ENCODE data around the gene GRIK2. TPM values are rescaled to one million over a fixed set of nuclear protein-coding genes. Genes with fewer than 3 reads are reported as not detected.

Gene GRIK2
- polyA plus RNA-seq, 6 donors from 2014 or later = not detected

GRCh38 chr6:101703311-101703710 is 309.8 kb downstream of the GRIK2 start:
- peaks cover 0 to 4% (median 0%) of the 10 kb centered on the region in 7 donors for H3K9me3 Mint-ChIP-seq
- H3K4me3 Mint-ChIP-seq = no peak overlapping the region
- DNase-seq = no peak
- no peaks in the 10 kb centered on the region for H3K27me3 Mint-ChIP-seq
- H3K4me1 Mint-ChIP-seq = no peaks in the 10 kb centered on the region
- no peak overlapping the region for H3K27ac Mint-ChIP-seq
- H3K36me3 Mint-ChIP-seq = no peaks in the 10 kb centered on the region
- ATAC-seq (ENCODE audit: low read depth in 2 of 2) = no peak

- no peak overlapping the region for H3K27ac Mint-ChIP-seq
- no peak for ATAC-seq (ENCODE audit: low read depth in 2 of 2)
- H3K9me3 Mint-ChIP-seq = peaks cover 0 to 3% (median 0%) of the 10 kb centered on the region in 7 donors
- H3K4me1 Mint-ChIP-seq = no peaks in the 10 kb centered on the region
- DNase-seq = no peak
- H3K27me3 Mint-ChIP-seq = no peaks in the 10 kb centered on the region
- H3K4me3 Mint-ChIP-seq = no peak overlapping the region
- H3K36me3 Mint-ChIP-seq = no peaks in the 10 kb centered on the region
Observed at GRCh38 chr6:101705866-101706265, 312.4 kb downstream of the GRIK2 start.

GRCh38 chr6:101706576-101706975 is 313.1 kb downstream of the GRIK2 start:
- DNase-seq = no peak
- Mint-ChIP-seq H3K4me3 (no peak overlapping the region), H3K36me3 (no peaks in the 10 kb centered on the region), H3K27ac (no peak overlapping the region), H3K4me1 (no peaks in the 10 kb centered on the region), H3K9me3 (peaks cover 0 to 3% (median 0%) of the 10 kb centered on the region in 7 donors), H3K27me3 (no peaks in the 10 kb centered on the region)
- no peak for ATAC-seq (ENCODE audit: low read depth in 2 of 2)

- no peak for ATAC-seq (ENCODE audit: low read depth in 2 of 2)
- DNase-seq = no peak
- Mint-ChIP-seq H3K9me3 (peaks cover 0 to 3% (median 0%) of the 10 kb centered on the region in 7 donors), H3K36me3 (no peaks in the 10 kb centered on the region), H3K27ac (no peak overlapping the region), H3K27me3 (no peaks in the 10 kb centered on the region), H3K4me3 (no peak overlapping the region), H3K4me1 (no peaks in the 10 kb centered on the region)
Observed at GRCh38 chr6:101711518-101711917, 318.0 kb downstream of the GRIK2 start.

- ATAC-seq (ENCODE audit: low read depth in 2 of 2) (no peak), DNase-seq (no peak)
- Mint-ChIP-seq H3K36me3 (no peaks in the 10 kb centered on the region), H3K27me3 (no peaks in the 10 kb centered on the region), H3K4me3 (no peak overlapping the region), H3K27ac (no peak overlapping the region), H3K9me3 (peaks cover 0 to 3% (median 0%) of the 10 kb centered on the region in 7 donors), H3K4me1 (no peaks in the 10 kb centered on the region)
Observed at GRCh38 chr6:101716387-101716786, 322.9 kb downstream of the GRIK2 start.

- H3K27ac Mint-ChIP-seq = no peak overlapping the region
Observed at GRCh38 chr6:101716810-101717209, 323.3 kb downstream of the GRIK2 start.

GRCh38 chr6:101719521-101719920 is 326.0 kb downstream of the GRIK2 start:
- Mint-ChIP-seq H3K27ac (no peak overlapping the region), H3K9me3 (peaks cover 0 to 3% (median 0%) of the 10 kb centered on the region in 7 donors), H3K4me3 (no peak overlapping the region), H3K27me3 (no peaks in the 10 kb centered on the region), H3K36me3 (no peaks in the 10 kb centered on the region), H3K4me1 (no peaks in the 10 kb centered on the region)
- ATAC-seq (ENCODE audit: low read depth in 2 of 2) = no peak
- DNase-seq = no peak

More at GRCh38 chr6:101716810-101717209, 323.3 kb downstream of the GRIK2 start:
- DNase-seq (no peak), ATAC-seq (ENCODE audit: low read depth in 2 of 2) (no peak)
- peaks cover 0 to 3% (median 0%) of the 10 kb centered on the region in 7 donors for H3K9me3 Mint-ChIP-seq
- no peaks in the 10 kb centered on the region for H3K36me3 Mint-ChIP-seq
- H3K4me3 Mint-ChIP-seq = no peak overlapping the region
- H3K4me1 Mint-ChIP-seq = no peaks in the 10 kb centered on the region
- H3K27me3 Mint-ChIP-seq = no peaks in the 10 kb centered on the region

- H3K27me3 Mint-ChIP-seq = no peaks in the 10 kb centered on the region
- no peak for DNase-seq
- H3K4me1 Mint-ChIP-seq = no peaks in the 10 kb centered on the region
- ATAC-seq (ENCODE audit: low read depth in 2 of 2) = no peak
- H3K27ac Mint-ChIP-seq = no peak overlapping the region
- peaks cover 0 to 3% (median 0%) of the 10 kb centered on the region in 7 donors for H3K9me3 Mint-ChIP-seq
- H3K36me3 Mint-ChIP-seq = no peaks in the 10 kb centered on the region
- no peak overlapping the region for H3K4me3 Mint-ChIP-seq
Observed at GRCh38 chr6:101722471-101722870, 329.0 kb downstream of the GRIK2 start.

GRCh38 chr6:101722991-101723579 is 329.6 kb downstream of the GRIK2 start:
- H3K36me3 Mint-ChIP-seq = no peaks in the 10 kb centered on the region
- H3K27ac Mint-ChIP-seq = no peak overlapping the region
- ATAC-seq (ENCODE audit: low read depth in 2 of 2) = no peak
- H3K9me3 Mint-ChIP-seq = peaks cover 0 to 3% (median 0%) of the 10 kb centered on the region in 7 donors
- DNase-seq = no peak
- H3K4me3 Mint-ChIP-seq = no peak overlapping the region
- H3K27me3 Mint-ChIP-seq = no peaks in the 10 kb centered on the region
- no peaks in the 10 kb centered on the region for H3K4me1 Mint-ChIP-seq

GRCh38 chr6:101728388-101728787 is 334.9 kb downstream of the GRIK2 start:
- Mint-ChIP-seq H3K36me3 (no peaks in the 10 kb centered on the region), H3K27ac (no peak overlapping the region), H3K4me1 (no peaks in the 10 kb centered on the region), H3K9me3 (peaks cover 0 to 3% (median 0%) of the 10 kb centered on the region in 7 donors), H3K4me3 (no peak overlapping the region), H3K27me3 (no peaks in the 10 kb centered on the region)
- ATAC-seq (ENCODE audit: low read depth in 2 of 2) (no peak), DNase-seq (no peak)

- no peaks in the 10 kb centered on the region for H3K27me3 Mint-ChIP-seq
- ATAC-seq (ENCODE audit: low read depth in 2 of 2) (no peak), DNase-seq (no peak)
- H3K4me3 Mint-ChIP-seq = no peak overlapping the region
- H3K36me3 Mint-ChIP-seq = no peaks in the 10 kb centered on the region
- H3K27ac Mint-ChIP-seq = no peak overlapping the region
- no peaks in the 10 kb centered on the region for H3K4me1 Mint-ChIP-seq
- H3K9me3 Mint-ChIP-seq = peaks cover 0 to 3% (median 0%) of the 10 kb centered on the region in 7 donors
Observed at GRCh38 chr6:101728956-101729355, 335.4 kb downstream of the GRIK2 start.

GRCh38 chr6:101730954-101731353 is 337.4 kb downstream of the GRIK2 start:
- H3K9me3 Mint-ChIP-seq = peaks cover 0 to 12% (median 6%) of the 10 kb centered on the region in 7 donors
- no peaks in the 10 kb centered on the region for H3K4me1 Mint-ChIP-seq
- no peak overlapping the region for H3K27ac Mint-ChIP-seq
- no peaks in the 10 kb centered on the region for H3K36me3 Mint-ChIP-seq
- ATAC-seq (ENCODE audit: low read depth in 2 of 2) = no peak
- no peaks in the 10 kb centered on the region for H3K27me3 Mint-ChIP-seq
- H3K4me3 Mint-ChIP-seq = no peak overlapping the region
- no peak for DNase-seq

- no peak overlapping the region for H3K27ac Mint-ChIP-seq
- no peaks in the 10 kb centered on the region for H3K36me3 Mint-ChIP-seq
- H3K4me3 Mint-ChIP-seq = no peak overlapping the region
- peaks cover 5 to 23% (median 15%) of the 10 kb centered on the region in 7 donors for H3K9me3 Mint-ChIP-seq
- no peaks in the 10 kb centered on the region for H3K4me1 Mint-ChIP-seq
- DNase-seq (no peak), ATAC-seq (ENCODE audit: low read depth in 2 of 2) (no peak)
- no peaks in the 10 kb centered on the region for H3K27me3 Mint-ChIP-seq
Observed at GRCh38 chr6:101733899-101734298, 340.4 kb downstream of the GRIK2 start.

- no peak for DNase-seq
- ATAC-seq (ENCODE audit: low read depth in 2 of 2) = no peak
- no peak overlapping the region for H3K4me3 Mint-ChIP-seq
- no peaks in the 10 kb centered on the region for H3K27me3 Mint-ChIP-seq
- H3K4me1 Mint-ChIP-seq = no peaks in the 10 kb centered on the region
- H3K27ac Mint-ChIP-seq = no peak overlapping the region
- peaks cover 5 to 20% (median 15%) of the 10 kb centered on the region in 7 donors for H3K9me3 Mint-ChIP-seq
- no peaks in the 10 kb centered on the region for H3K36me3 Mint-ChIP-seq
Observed at GRCh38 chr6:101738481-101738880, 345.0 kb downstream of the GRIK2 start.

- Mint-ChIP-seq H3K9me3 (peaks cover 4 to 12% (median 9%) of the 10 kb centered on the region in 7 donors), H3K36me3 (no peaks in the 10 kb centered on the region), H3K27ac (no peak overlapping the region), H3K4me1 (no peaks in the 10 kb centered on the region), H3K4me3 (no peak overlapping the region), H3K27me3 (no peaks in the 10 kb centered on the region)
- no peak for DNase-seq
- ATAC-seq (ENCODE audit: low read depth in 2 of 2) = no peak
Observed at GRCh38 chr6:101740631-101741030, 347.1 kb downstream of the GRIK2 start.
